ENCODE results near the gene PRR36. TPM values are rescaled to one million over a fixed set of nuclear protein-coding genes. Genes with fewer than 3 reads are reported as not detected.
"Not testable (repeated sequence)": the region's sequence is repeated elsewhere in the genome, so short reads cannot be mapped to it uniquely, and the experiment has no call there.

Gene PRR36
- total RNA-seq, 2 experiments from 2014 or later, result 0.20 TPM; not detected in 1

- no peak for TF ChIP-seq CTCF (IDR thresholded peaks at IDR 0.05)
- ATAC-seq, result no peak
- POLR2A ChIA-PET, result interaction anchor here (0.6 to 3.2 kb wide), 5 partner anchors 8 to 50 kb away, joined by 3 to 14 read pairs (median 12); partner anchors contain the start of genes CTXN1 and TIMM44
- CTCF ChIA-PET, result interaction anchor here (1.2 to 4.5 kb wide), 8 partner anchors 10 to 61 kb away, joined by 3 to 31 read pairs (median 6); partner anchors contain the start of genes MAP2K7 and TIMM44
- DNase-seq, result no peak
- Mint-ChIP-seq H3K9me3 (no peaks in the 10 kb centered on the region), H3K4me1 (ENCODE audit: low read depth) (peaks cover 28% of the 10 kb centered on the region), H3K36me3 (ENCODE audit: low read depth) (no peaks in the 10 kb centered on the region), H3K4me3 (peak overlapping the region; percentile 81), H3K27me3 (peaks cover 22% of the 10 kb centered on the region), H3K27ac (no peak overlapping the region)
- intact Hi-C loops (cut with micrococcal nuclease), result no loop called here
Observed at GRCh38 chr19:7918615-7919421, 44.6 kb upstream of the PRR36 start.

DNA sequence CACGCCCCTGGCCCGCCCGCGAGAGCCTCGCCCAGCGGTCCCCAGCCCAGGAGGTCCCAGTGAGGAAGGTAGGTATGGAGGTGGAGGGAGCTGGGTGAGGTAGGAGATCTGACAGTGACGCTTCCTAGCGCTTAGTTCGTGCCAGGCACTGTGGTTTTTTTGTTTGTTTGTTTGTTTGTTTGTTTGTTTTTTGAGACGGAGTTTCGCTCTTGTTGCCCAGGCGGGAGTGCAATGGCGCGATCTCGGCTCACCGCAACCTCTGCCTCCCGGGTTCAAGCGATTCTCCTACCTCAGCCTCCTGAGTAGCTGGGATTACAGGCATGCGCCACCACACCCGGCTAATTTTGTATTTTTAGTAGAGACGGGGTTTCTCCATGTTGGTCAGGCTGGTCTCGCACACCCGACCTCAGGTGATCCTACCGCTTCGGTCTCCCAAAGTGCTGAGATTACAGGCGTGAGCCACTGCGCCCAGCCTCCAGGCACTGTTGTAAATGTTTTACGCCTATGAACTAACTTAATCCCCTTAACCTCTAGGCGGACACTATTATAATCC is 43.9 kb upstream of the PRR36 start:
- Mint-ChIP-seq H3K4me3 (peak overlapping the region; percentile 57), H3K4me1 (ENCODE audit: low read depth) (peaks cover 28% of the 10 kb centered on the region), H3K27me3 (peaks cover 22% of the 10 kb centered on the region)
- DNase-seq; H3K36me3 Mint-ChIP-seq (ENCODE audit: low read depth); H3K27ac Mint-ChIP-seq; H3K9me3 Mint-ChIP-seq; ATAC-seq; intact Hi-C loops (cut with micrococcal nuclease): not testable (repeated sequence)
- CTCF ChIA-PET, result interaction anchor here (1.1 to 2.4 kb wide), 5 partner anchors 10 to 60 kb away, joined by 3 to 14 read pairs (median 3); partner anchors contain the start of genes MAP2K7 and TIMM44
- POLR2A ChIA-PET, result interaction anchor here (0.6 to 3.2 kb wide), 4 partner anchors 8 to 49 kb away, joined by 3 to 14 read pairs (median 12); partner anchors contain the start of genes CTXN1 and TIMM44
- peak; percentile 56 for TF ChIP-seq CTCF (IDR thresholded peaks at IDR 0.05)

DNA sequence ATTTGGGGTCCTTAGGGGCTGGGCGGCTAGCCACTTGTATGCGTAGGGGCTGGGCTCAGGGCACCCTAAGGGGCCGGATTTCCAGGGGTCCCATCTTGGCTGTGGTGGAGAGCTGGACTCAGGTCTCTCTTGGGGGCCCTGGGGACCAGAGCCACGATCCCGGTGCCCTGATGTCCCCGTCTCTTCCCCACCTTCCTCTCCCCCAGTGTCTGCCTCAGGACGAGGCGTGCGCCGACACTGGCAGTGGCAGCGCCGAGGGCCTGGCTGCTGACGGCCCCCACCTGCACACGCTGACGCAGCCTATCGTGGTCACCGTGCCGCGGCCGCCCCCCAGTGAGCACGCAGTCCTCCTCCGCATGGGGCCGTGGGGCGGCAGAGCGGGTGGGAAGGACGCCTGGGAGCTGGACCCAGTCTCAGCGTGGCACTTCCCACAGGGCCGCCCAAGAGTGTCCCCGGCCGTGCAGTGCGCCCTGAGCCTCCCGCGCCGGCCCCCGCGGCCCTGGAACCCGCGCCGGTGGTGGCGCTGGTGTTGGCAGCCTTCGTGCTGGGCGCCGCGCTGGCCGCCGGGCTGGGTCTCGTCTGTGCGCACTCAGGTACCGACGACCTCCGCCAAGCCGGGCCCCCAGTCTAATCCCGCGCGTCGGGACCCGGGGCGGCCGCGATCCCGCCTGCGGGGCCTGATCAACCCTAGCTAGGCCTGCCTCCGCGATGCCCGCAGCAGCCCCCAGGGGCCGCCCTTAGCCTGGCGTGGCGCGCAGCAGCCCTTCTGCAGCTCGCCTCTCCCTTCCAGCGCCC is 43.3 kb upstream of the PRR36 start:
- no peaks in the 10 kb centered on the region for H3K9me3 Mint-ChIP-seq
- TF ChIP-seq CTCF (IDR thresholded peaks at IDR 0.05), result peak; percentile 70
- H3K27ac Mint-ChIP-seq, result peak overlapping the region; percentile 46
- H3K4me1 Mint-ChIP-seq (ENCODE audit: low read depth), result peaks cover 28% of the 10 kb centered on the region
- peaks cover 22% of the 10 kb centered on the region for H3K27me3 Mint-ChIP-seq
- peak; percentile 18 for ATAC-seq
- ChIA-PET POLR2A (interaction anchor here (2.0 to 3.2 kb wide), 4 partner anchors 9 to 26 kb away, joined by 12 to 14 read pairs (median 13); partner anchors contain the start of genes CTXN1, MAP2K7 and TIMM44), CTCF (interaction anchor here (1.1 to 2.4 kb wide), 5 partner anchors 9 to 60 kb away, joined by 3 to 14 read pairs (median 3); partner anchors contain the start of genes MAP2K7 and TIMM44)
- H3K4me3 Mint-ChIP-seq, result peak overlapping the region; percentile 73
- intact Hi-C loops (cut with micrococcal nuclease), result no loop called here
- DNase-seq, result peak; percentile 76
- peaks cover 4% of the 10 kb centered on the region for H3K36me3 Mint-ChIP-seq (ENCODE audit: low read depth)

GRCh38 chr19:7916955-7917266 is 42.7 kb upstream of the PRR36 start:
- H3K4me3 Mint-ChIP-seq, result peak overlapping the region; percentile 73
- intact Hi-C loops (cut with micrococcal nuclease), result no loop called here
- CTCF ChIA-PET, result interaction anchor here (2.4 kb wide), 1 partner anchor 48 kb away, joined by 14 read pairs; no protein-coding TSS in a partner anchor
- POLR2A ChIA-PET, result interaction anchor here (2.0 to 3.2 kb wide), 4 partner anchors 9 to 26 kb away, joined by 12 to 14 read pairs (median 13); partner anchors contain the start of genes CTXN1, MAP2K7 and TIMM44
- H3K4me1 Mint-ChIP-seq (ENCODE audit: low read depth), result peaks cover 28% of the 10 kb centered on the region
- TF ChIP-seq CTCF (IDR thresholded peaks at IDR 0.05), result no peak
- DNase-seq (no peak), ATAC-seq (no peak)
- peaks cover 7% of the 10 kb centered on the region for H3K36me3 Mint-ChIP-seq (ENCODE audit: low read depth)
- peak overlapping the region; percentile 46 for H3K27ac Mint-ChIP-seq
- peaks cover 22% of the 10 kb centered on the region for H3K27me3 Mint-ChIP-seq
- no peaks in the 10 kb centered on the region for H3K9me3 Mint-ChIP-seq
